NCI-H1092 treated with DMSO at 0.1 percent for 48 hours (cell line): ENCODE measurements around the gene RAB40B.
"Not testable (repeated sequence)": the region's sequence is repeated elsewhere in the genome, so short reads cannot be mapped to it uniquely, and the experiment has no call there.

Source experiments
- DNase-seq: peaks from one replicate; lab custom pipeline; 2025; lab: John Stamatoyannopoulos, UW

RAB40B gene

DNA sequence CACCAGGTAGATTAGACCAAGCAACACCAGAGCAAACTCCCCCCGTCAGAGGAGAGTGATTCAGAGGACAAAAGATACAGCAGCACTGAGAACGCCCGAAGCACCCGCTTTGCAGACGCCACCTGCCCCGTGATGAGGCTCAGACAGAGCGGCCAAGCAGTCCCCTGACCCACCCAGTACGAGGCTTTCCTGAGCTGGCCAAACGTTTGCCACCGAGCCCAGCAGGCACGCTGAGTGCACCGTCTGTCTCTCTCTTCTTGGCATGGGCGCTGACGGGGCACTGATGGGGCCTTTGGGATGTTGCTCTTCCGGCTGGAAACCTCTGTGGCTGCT, 30.9 kb downstream of the RAB40B start:
- no peak for DNase-seq

DNA sequence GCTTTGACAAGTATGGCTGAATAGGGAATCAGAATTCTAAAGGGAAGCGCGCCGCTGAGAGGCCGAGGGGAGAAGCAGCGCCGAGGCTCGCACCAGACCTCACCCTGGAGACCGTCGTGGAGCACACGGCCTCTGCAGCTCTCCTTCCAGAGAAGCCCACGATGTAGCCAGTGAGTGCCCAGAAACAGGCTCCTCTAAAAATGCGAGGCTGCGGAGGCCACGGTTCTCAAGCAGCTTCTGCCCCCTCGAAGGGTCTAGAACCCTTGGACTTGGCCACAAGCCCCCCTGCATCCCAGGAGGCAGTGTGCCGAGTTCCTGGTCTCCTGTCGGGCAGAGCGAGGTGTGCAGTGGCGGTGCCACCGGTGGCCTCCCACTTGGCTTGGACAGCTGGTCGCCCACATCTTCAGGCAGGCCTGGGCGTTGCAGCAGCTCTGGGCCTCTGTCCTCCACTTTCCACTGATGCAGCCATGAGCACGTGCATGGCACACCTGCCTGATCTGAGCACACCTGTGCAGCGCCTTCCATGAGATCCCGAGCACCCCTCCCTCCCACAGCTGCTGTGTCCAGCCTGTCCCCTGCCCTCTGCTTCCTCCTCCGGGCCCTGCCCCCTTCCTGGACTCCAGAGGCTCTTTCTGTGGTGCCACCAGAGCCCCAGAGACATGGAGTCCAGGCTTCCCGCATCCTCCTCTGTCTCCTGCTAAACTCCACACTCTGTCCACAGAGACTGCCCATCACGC, 31.4 kb downstream of the RAB40B start:
- no peak for DNase-seq

DNA sequence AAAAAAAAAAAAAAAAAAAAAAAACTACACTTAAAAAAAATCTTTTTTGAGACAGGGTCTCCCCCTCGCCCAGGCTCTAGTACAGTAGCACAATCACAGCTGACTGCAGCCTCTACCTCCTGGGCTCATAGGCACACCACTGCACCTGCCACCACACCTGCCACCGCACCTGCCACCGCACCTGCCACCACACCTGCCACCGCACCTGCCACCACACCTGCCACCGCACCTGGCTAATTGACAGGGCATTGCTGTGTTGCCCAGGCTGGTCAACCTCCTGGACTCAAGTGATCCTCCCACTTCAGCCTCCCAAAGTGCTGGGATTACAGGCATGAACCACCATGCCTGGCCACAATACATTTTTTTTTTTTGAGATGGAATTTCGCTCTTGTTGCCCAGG, 32.6 kb downstream of the RAB40B start:
- no peak for DNase-seq

DNA sequence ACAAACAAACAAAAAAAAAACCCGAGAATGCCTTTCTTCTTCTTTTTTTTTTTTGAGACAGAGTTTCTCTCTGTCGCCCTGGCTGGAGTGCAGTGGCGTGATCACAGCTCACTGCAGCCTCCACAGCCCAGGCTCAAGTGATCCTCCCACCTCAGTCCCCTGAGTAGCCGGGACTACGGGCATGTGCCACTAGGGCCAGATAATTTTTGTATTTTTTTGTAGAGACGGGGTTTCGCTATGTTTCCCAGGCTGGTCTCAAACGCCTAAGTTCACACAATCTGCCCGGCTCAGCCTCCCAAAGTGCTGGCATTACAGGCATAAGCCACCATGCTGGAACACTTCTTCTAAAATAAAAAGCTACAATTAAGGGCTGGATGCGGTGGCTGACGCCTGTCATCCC, 33.3 kb downstream of the RAB40B start:
- no peak for DNase-seq

DNA sequence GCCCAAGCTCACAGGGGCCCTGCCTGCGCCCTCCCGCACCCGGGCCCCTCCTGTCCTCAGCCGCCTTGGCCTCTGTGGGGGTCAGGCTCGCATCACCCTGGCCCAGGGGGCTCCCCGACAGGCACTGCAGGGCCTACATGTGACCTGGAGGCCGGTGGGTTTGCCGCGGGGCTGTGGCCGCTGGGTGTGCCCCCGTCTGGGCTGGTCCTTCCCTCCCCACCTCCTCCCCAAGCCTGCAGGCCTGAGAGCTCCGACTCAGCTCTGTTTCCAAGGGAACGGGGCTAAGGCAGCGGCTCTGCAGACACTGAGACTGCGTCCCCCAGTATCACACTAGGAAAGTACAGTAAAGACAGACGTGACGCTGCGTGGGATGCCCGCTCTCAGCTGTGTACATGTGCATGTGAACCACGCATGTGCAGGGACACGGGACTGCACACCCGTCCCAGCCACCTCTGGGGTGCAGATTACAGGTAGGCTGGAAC, 33.8 kb downstream of the RAB40B start:
- no peak for DNase-seq

DNA sequence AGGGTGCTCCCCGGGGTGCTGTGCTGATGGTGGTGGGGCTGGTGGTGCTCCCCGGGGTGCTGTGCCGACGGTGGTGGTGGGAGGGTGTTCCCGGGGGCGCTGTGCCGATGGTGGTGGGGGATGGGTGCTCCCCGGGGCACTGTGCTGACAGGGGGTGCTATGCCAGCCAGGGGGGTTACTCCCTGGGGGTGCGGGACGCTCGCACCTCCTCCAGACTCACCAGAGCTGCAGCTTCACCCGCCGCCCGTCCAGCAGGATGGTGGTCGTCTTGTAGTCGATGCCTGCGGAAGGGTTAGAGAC, 34.3 kb downstream of the RAB40B start:
- no peak for DNase-seq

DNA sequence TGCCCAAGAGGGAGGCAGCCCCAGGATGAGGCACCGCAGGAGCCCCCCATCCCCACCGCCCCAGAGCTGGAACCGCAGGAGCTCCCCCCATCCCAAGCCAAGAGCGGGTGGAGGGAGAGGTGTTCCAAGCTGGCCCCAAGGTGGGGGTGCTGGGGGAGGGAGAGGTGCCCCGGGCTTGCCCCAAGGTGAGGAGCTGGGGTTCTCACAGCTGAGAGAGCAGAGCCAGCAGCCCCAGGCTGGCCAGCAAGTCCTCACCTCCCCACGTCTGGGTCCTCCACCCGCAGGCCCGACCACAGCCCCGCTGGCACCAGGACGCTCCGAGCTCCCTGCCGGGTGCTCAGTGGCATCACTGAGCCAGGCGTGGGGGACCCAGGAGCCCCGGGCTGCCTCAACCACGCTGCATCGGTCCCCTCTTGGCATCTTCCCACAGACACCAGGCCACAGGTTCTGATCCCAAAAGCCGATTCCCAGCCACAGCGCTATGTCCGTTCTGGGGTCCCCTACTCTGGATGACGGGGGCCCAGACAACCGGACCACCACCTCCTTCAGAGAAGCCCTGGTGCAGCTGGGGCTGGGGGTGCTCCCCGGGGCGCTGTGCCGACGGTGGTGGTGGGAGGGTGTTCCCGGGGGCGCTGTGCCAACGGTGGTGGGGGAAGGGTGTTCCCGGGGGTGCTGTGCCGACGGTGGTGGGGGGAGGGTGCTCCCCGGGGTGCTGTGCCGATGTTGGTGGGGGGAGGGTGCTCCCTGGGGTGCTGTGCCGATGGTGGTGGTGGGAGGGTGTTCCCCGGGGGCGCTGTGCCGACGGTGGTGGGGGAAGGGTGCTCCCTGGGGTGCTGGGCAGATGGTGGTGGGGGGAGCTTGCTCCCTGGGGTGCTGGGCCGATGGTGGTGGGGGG, 34.9 kb downstream of the RAB40B start:
- DNase-seq: no peak

DNA sequence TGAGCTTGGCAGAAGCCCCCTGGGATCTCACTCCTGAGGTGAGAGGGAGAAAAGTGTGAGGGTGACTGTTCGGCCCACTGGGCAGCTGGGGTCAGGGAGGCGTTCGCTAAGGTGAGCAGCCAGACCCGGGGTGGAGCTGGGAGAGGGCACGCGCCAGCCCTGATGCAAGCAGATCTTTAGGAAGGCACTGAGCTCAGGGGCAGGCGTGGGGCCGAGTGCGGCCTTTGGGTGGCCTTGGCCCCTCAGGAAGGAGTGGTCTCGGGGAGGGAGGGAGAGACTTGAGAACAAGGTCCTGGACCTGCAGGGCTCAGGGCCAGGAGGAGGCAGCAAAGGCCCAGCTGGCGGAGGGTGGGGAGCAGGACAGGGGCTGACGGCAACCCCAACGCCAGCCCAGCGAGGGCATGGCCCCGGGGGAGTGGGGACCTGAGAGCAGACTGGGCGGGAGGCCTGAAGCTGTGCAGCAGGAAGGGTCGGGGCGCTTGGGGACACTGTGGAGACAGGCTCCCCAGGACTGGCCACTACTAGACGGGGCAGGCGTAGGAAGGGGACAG, 35.7 kb downstream of the RAB40B start:
- DNase-seq: no peak

DNA sequence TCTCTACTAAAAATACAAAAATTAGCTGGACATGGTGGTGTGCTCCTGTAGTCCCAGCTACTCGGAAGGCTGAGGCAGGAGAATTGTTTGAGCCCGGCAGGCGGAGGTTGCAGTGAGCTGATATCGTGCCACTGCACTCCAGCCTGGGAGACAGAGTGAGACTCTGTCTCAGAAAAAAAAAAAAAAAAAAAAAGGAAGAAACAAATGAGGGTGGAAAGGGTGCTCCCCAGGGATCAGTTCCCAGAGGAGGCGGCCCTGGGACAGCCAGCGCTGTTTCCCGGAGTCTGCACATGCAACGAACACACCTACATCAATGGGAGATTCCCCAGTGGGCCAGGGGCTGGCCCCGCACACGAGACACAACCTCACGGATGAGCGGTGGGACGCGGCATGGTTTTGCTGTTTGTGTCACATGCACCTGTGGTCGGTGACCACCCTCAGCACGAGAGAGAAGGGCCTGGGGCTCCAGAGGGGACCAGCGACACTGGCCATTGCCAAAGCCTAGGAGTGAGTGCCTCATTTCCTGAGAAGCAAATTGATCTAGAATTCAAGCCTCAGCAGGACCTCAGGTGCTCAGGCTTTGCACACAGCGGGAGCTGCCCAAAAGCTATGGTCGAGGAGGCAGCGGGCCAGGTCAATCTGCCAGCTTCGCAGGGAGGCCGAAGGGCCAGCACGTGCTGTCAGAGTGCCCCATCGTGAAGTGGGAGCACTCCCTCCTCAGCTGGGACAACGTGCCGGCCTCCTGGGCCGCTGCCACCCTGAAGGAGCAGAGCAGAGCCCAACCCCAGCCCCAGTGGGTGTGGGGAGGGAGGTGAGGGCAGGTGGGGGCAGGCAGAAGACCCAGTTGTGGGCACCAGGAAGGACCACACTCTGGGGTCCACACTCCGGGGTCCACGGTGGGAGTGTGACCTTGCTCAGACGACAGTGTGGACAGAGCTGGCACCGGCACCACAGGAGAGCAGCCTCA, 36.5 kb downstream of the RAB40B start:
- no peak for DNase-seq

DNA sequence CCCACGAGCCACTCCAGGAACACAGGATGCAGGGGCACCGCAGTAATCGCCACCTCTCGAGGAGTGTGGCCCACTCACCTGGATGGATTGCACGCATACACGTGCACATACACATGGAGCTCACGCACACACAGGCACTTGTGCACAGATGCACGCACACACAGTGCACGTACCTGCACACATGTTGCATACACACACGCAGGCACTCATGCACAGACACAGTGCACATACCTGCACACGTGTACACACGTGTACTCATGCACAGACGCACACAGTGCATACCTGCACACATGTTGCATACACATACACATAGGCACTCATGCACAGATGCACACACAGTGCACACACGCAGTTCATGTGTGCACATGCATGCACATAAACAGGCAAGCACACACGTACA, 38.6 kb downstream of the RAB40B start:
- no peak for DNase-seq

DNA sequence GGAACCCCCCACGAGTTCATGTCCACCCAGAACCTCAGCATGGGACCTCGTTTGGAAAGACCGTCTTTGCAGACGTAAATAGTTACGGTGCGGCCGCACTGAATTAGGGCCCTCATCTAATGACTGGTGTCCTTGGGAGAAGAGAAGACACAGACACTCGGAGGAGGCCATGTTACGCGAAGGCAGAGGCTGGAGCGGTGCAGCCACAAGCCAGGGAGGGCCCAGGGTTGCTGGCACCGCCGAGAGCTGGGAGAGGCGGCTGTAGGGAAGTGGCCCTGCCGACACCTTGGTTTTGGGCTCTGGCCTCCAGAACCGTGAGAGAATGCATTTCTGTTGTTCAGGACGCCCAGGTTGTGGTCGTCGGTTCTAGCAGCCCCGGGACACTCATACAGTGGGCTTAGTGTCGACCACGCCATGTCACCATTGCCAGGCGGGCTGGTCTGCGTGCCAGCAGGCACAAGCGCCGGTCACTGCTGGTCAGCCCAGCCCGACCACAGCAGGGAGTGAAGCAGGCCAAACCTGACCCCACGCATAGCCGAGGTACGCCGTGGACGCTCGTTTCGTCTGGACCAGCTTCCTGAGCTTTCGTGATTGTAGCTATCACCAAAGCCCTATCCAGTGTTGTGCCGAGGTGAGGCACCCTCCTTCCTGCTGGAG, 39.6 kb downstream of the RAB40B start:
- DNase-seq: no peak

DNA sequence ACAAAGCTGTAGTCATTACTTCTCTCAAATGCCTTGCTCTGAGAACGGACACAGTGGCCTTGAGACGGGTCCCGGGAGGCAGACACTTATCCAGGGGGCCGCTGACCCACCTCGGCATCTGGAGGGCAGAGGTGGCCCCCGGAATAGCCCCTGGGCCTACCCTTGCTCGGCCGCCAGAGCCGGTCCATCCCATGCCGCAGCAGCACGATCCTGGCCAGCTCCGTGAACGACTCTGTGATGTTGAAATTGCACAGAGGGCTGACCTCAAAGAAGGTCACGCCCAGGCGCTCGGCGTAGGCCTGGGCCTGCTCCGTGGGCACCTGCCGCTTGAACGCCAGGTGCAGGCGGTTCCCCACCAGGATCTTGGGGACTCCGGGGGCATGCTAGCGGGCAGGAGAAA, 40.2 kb downstream of the RAB40B start:
- no peak for DNase-seq

DNA sequence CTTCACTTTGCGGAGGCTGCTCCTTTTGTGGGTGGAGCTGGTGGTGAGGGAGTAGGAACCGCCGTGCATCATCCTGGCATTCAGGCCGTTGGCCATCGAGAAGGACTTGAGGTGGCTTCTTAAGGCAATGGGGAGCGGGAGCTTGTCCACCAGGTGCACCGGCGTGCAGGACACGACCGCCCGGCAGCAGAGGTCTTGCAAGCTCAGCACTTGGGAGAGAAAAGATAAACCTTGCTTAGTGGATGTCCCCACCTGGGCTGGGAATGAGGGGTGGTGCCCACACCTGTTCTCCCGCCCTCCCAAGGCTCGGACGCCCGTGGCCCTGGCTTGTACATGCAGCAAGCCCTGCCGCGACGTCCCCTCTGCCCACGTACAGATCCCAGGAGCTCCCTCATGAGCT, 40.6 kb downstream of the RAB40B start:
- no peak for DNase-seq

DNA sequence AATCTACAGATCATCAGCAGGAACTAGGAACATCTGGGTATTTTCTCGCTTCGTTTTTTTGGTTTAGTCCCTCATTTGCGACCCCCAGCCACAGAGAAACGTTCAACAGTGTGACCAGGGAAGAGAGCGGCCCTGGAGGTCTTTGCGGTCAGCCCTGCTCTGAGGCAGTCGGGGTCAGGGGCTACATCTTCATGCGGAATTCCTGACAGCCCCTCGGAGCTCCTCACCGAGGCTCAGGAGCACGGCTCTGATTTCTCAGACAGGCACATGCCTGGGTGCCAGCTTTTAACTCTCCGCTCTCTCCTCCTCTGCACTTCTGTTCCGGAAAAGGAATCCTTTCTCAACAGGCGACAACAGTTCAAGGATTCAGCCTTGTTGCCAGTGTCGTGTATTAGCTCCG, 42.2 kb downstream of the RAB40B start:
- DNase-seq: no peak

DNA sequence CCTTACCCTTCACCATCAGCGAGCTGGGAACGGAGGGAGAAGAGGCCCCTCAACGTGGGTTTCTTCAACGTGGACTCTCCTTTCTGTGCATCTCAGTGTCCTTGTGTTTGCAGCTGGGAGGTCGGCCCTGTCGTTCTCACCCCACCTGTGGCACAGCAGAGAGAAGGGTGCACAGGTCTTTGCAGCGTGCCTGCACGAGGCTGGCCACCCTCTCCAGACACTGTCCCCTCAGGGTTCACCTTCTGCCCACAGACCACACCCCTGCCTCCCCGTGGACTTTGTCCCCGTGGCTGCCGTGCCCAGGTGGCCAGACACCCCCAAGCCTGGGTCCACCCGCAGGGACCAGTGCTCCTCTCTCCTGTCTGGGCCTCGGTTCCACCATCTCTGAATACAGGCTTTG, 43.0 kb downstream of the RAB40B start:
- DNase-seq: no peak

DNA sequence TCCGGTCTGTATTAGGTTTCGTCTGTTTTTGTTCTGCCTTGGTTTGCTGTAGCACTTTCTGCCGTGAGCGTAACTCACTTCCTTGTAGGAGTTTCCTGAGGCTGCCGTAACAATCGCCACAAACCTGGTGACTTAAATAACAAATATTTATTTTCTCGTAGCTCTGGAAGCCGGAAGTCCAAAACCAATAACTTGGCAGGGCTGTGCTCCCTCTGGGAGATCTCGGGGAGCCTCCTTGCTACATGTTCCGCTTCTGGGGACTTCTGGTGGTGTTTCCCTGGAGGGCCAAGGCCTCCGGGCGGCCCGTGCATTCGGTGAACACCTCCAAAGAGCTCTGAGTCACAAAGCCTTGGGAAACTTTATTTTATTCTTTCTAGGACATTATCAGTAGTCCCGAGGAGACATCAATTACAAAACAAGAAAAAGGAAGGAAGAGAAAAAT, 43.4 kb downstream of the RAB40B start:
- no peak for DNase-seq

DNA sequence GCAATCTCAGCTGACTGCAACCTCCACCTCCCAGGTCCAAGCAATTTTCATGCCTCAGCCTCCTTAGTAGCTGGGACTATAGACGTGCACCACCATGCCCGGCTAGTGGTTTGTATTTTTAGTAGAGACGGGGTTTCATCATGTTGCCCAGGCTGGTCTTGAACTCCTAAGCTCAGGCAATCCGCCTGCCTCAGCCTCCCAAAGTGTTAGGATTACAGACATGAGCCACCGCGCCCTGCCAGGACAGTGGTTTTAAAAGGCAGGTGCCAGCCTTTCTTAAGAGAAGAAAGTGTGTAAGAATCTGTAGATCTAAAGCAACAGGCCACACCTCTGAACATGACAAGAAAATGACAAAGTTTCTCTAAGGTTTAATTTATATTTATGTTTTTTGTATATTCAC, 43.9 kb downstream of the RAB40B start:
- not testable (repeated sequence) for DNase-seq

DNA sequence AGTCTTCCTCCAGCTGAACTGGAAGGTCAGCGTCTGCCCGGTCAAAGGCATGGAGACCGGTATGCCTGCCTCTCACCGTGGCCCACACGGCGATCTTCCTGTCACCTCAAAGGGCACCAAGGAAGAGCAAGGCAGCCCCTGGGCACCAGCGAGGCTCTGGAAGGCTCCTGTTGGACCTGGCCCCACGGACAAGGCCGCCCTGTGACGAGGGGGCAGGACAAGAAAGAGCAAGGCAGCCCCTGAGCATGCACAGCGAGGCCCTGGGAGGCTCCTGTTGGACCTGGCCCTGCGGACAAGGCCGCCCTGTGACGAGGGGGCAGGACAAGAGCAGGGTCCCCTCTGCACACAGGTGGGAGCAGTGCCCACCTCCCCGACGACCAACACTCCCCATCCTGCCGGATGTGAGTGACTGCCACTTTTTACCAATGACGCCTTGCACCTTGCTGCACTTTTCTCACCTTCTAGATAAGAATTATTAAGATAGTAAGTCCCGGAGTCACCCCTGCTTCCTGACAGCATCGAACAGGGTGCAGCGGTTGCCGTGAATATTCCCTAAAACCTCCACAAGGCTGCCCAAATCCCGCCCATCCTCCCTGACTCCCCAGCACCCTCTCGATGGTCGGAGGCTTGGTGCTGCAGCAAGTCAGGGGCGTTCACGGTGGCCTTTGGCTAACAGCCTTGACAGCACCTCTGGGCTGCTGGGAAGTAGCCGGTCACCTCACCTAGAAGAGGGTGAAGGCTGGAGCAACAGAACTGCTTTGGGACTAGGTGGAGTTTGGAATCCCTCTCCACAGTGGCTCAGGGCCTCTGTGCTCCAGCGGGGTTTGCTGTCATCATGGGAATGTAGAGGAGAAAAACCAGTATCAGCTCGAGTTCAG, 44.6 kb downstream of the RAB40B start:
- no peak for DNase-seq

DNA sequence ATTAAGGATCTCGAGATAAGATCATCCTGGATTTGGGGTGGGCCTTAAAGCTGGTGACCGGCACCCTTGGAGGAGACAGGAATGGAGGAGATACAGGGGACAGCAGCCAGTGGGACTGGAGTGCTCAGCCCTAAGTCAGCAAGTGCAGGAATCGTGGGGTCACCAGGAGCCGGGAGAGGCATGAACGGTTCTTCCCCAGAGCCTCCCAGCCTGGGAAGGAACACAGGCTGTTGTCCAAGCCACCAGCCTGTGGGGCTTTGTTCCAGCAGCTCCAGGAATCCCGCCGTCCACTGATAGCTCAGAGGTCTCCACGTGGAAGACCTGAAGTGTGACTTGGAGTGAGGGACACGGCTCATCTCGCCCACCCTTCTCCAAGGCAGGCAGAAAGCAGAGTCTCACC, 47.8 kb downstream of the RAB40B start:
- DNase-seq: no peak

DNA sequence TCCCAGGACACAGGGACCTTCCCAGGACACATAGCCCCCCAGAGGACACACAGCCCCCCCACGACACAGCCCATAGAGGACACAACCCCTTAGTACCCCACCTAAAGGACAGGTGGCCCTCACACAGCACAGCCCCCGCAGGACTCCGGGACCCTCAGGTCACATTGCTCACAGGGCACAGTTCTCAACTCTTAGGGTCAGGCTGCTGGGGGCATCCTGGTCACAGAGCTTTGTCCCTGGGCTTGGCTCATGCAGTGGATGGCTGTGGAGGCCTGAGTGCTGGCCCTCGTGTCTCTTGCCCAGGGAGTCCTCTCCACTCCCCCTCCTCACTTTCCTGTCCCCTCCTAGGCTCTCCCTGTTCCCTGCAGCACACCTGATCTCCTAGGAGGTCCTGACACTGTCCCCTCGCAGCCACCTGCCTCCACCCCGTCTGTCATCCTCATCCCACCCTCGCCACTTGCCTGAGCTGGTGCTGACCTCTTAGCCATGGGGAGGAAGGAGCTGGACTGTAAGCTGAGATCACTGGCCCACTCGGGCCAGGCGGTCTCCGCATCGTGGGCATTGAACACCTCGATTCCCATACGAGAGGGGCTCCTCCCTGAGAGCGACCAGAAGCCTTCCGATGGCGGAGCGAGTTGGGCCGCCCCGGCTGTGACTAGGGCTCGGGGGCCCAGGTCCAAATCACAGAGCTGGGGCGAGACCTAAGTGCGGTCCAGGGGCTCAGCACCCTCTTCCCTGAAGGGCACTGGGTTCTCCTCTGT, 48.8 kb downstream of the RAB40B start:
- no peak for DNase-seq
